Progenitor cell of endocrine pancreas (in vitro differentiated cells): Measurements from ENCODE around the gene IDUA. TPM values are rescaled to one million over a fixed set of nuclear protein-coding genes. Genes with fewer than 3 reads are reported as not detected.
"Not testable (repeated sequence)": the region's sequence is repeated elsewhere in the genome, so short reads cannot be mapped to it uniquely, and the experiment has no call there.

Experiments
- DNase-seq: peaks from one replicate; pipeline ENCODE4 v3.0.0; 2021; ENCODE audit warnings: low spot score; ENCODE audit not compliant: unreplicated experiment
- H3K27ac Mint-ChIP-seq: 2 replicates; pipeline ENCODE4 v1.8.0; 2021; ENCODE audit warnings: mild to moderate bottlenecking, moderate library complexity, mixed read lengths
- H3K27me3 Mint-ChIP-seq: 2 replicates; pipeline ENCODE4 v1.8.0; 2021; ENCODE audit warnings: mixed read lengths
- H3K36me3 Mint-ChIP-seq: 2 replicates; pipeline ENCODE4 v1.8.0; 2022; ENCODE audit warnings: mixed read lengths; ENCODE audit not compliant: insufficient read depth
- H3K4me1 Mint-ChIP-seq: 2 replicates; pipeline ENCODE4 v1.8.0; 2021; ENCODE audit warnings: low read depth, mixed read lengths
- H3K4me3 Mint-ChIP-seq: 2 replicates; pipeline ENCODE4 v1.8.0; 2021; ENCODE audit warnings: low read depth, mild to moderate bottlenecking, moderate library complexity, mixed read lengths
- H3K9me3 Mint-ChIP-seq: 2 replicates; pipeline ENCODE4 v1.8.0; 2021; ENCODE audit warnings: low read depth, mixed read lengths
- CTCF ChIP-seq: fragments of 200-600 bp; sonication (generic); IDR thresholded peaks from one replicate; pipeline ENCODE4 v1.5.0; 2021; ENCODE audit warnings: antibody characterized with exemption, mild to moderate bottlenecking; ENCODE audit not compliant: unreplicated experiment
- total RNA-seq: library from RNA; stranded (reverse); gene quantifications from 2 replicates; pipeline ENCODE4 v1.2.1, GENCODE V29; 2021

IDUA gene
- total RNA-seq, 1 donor from 2014 or later: 87.0 TPM

- no peaks in the 10 kb centered on the region for H3K36me3 Mint-ChIP-seq
- H3K27ac Mint-ChIP-seq: no peak overlapping the region
- DNase-seq: no peak
- no peak overlapping the region for H3K4me3 Mint-ChIP-seq
- no peaks in the 10 kb centered on the region for H3K9me3 Mint-ChIP-seq
- H3K27me3 Mint-ChIP-seq: peaks cover 65% of the 10 kb centered on the region
- no peaks in the 10 kb centered on the region for H3K4me1 Mint-ChIP-seq
- no peak for TF ChIP-seq CTCF
Measured at GRCh38 chr4:1053080-1053661, 66.3 kb downstream of the IDUA start.

GRCh38 chr4:1053891-1054290 is 67.0 kb downstream of the IDUA start:
- not testable (repeated sequence) for H3K9me3 Mint-ChIP-seq, DNase-seq, H3K4me3 Mint-ChIP-seq, H3K36me3 Mint-ChIP-seq, H3K4me1 Mint-ChIP-seq, H3K27ac Mint-ChIP-seq
- peaks cover 68% of the 10 kb centered on the region for H3K27me3 Mint-ChIP-seq

Other genes starting within 250 kb of the IDUA start
- 1.4 and 2.0 TPM in 2 replicates for gene CPLX1, start 160.9 kb upstream of the IDUA start, total RNA-seq
- 116 and 119 TPM in 2 replicates for gene GAK, start 54.7 kb upstream of the IDUA start, total RNA-seq
- 29.1 and 30.6 TPM in 2 replicates for gene TMEM175, start 54.6 kb upstream of the IDUA start, total RNA-seq
- 21.6 and 24.9 TPM in 2 replicates for gene DGKQ, start 13.5 kb upstream of the IDUA start, total RNA-seq
- gene SLC26A1, start 6.4 kb downstream of the IDUA start, total RNA-seq: 2.6 and 3.3 TPM in 2 replicates
- 121 and 126 TPM in 2 replicates for gene FGFRL1, start 24.6 kb downstream of the IDUA start, total RNA-seq
- gene RNF212, start 126.5 kb downstream of the IDUA start, total RNA-seq: 11.2 and 11.6 TPM in 2 replicates
- gene SPON2, start 185.5 kb downstream of the IDUA start, total RNA-seq: 1.9 and 2.2 TPM in 2 replicates